NCI-H2029 treated with DMSO at 0.1 percent for 48 hours (cell line): ENCODE data around the gene C12orf57.

Experiments
- DNase-seq: peaks from one replicate; lab custom pipeline; 2025; lab: John Stamatoyannopoulos, UW

Gene C12orf57

GRCh38 chr12:6917491-6918231 lies 26.2 kb upstream of the C12orf57 start:
- no peak for DNase-seq

- DNase-seq, result no peak
Observed at GRCh38 chr12:6919588-6919987, 24.2 kb upstream of the C12orf57 start.

GRCh38 chr12:6921539-6921938 lies 22.3 kb upstream of the C12orf57 start:
- DNase-seq, result no peak

- no peak for DNase-seq
Observed at GRCh38 chr12:6921996-6922946, 21.6 kb upstream of the C12orf57 start.

GRCh38 chr12:6923003-6923732 lies 20.7 kb upstream of the C12orf57 start:
- no peak for DNase-seq

GRCh38 chr12:6923851-6924250 lies 20.0 kb upstream of the C12orf57 start:
- no peak for DNase-seq

- no peak for DNase-seq
Observed at GRCh38 chr12:6925239-6925539, 18.6 kb upstream of the C12orf57 start.

- no peak for DNase-seq
Observed at GRCh38 chr12:6925540-6926279, 18.1 kb upstream of the C12orf57 start.

GRCh38 chr12:6927379-6928021 lies 16.3 kb upstream of the C12orf57 start, which contains the start of gene ATN1:
TSS of gene ATN1 (plus strand) at chr12:6927959. CDS start at chr12:6934002, 6,043 bp downstream.
- peak; percentile 37 for DNase-seq

GRCh38 chr12:6928022-6928702 lies 15.7 kb upstream of the C12orf57 start:
- no peak for DNase-seq

GRCh38 chr12:6928703-6929407 lies 15.0 kb upstream of the C12orf57 start:
- no peak for DNase-seq

GRCh38 chr12:6929466-6930452 lies 14.1 kb upstream of the C12orf57 start:
- DNase-seq, result no peak

- DNase-seq, result no peak
Observed at GRCh38 chr12:6932766-6933165, 11.1 kb upstream of the C12orf57 start.

- no peak for DNase-seq
Observed at GRCh38 chr12:6934110-6934509, 9.7 kb upstream of the C12orf57 start.

GRCh38 chr12:6935371-6936193 lies 8.2 kb upstream of the C12orf57 start:
- no peak for DNase-seq

- no peak for DNase-seq
Observed at GRCh38 chr12:6936194-6936635, 7.6 kb upstream of the C12orf57 start.

- DNase-seq, result no peak
Observed at GRCh38 chr12:6936636-6937480, 7.0 kb upstream of the C12orf57 start.
